Liver (tissue), 9 donors: ENCODE measurements around the gene PSME3IP1. TPM values are rescaled to one million over a fixed set of nuclear protein-coding genes. Genes with fewer than 3 reads are reported as not detected.

Source experiments
- DNase-seq: peaks from one replicate; pipeline ENCODE4 v3.0.0-alpha.2; 2017; ENCODE audit warnings: low spot score
- H3K27ac ChIP-seq, 2 donors: one replicate each; pipeline ENCODE4 v1.7.0; 2013; ENCODE audit warnings: inconsistent platforms in 2 of 2, low read length in 2 of 2, control low read depth in 1 of 2, low read depth in 1 of 2, mild to moderate bottlenecking in 1 of 2
- H3K27me3 ChIP-seq, 4 donors: one replicate each; pipeline versions ENCODE4 v1.6.1 to v1.7.0; 2013; ENCODE audit warnings: low read length in 3 of 4, inconsistent platforms in 1 of 4, mild to moderate bottlenecking in 1 of 4, moderate library complexity in 1 of 4; ENCODE audit not compliant: control insufficient read depth in 4 of 4, insufficient read depth in 4 of 4
- H3K36me3 ChIP-seq, 4 donors: one replicate each; pipeline versions ENCODE4 v1.6.1 to v1.7.0; 2013; ENCODE audit warnings: low read length in 3 of 4, mild to moderate bottlenecking in 3 of 4, low read depth in 1 of 4, moderate library complexity in 1 of 4; ENCODE audit not compliant: control insufficient read depth in 4 of 4, insufficient read depth in 3 of 4
- H3K4me1 ChIP-seq, 4 donors: one replicate each; pipeline versions ENCODE4 v1.6.1 to v1.7.0; 2013; ENCODE audit warnings: low read length in 3 of 4, mild to moderate bottlenecking in 3 of 4, moderate library complexity in 1 of 4; ENCODE audit not compliant: control insufficient read depth in 4 of 4, insufficient read depth in 4 of 4
- H3K4me3 ChIP-seq, 3 donors: one replicate each; pipeline versions ENCODE4 v1.6.1 to v1.7.0; 2013; ENCODE audit warnings: low read length in 3 of 3, control low read depth in 1 of 3, low read depth in 1 of 3, mild to moderate bottlenecking in 1 of 3
- H3K9ac ChIP-seq, 2 donors: one replicate each; pipeline ENCODE4 v1.7.0; 2013; ENCODE audit warnings: low read length in 2 of 2, mild to moderate bottlenecking in 2 of 2, moderate library complexity in 2 of 2, control low read depth in 1 of 2, low read depth in 1 of 2
- H3K9me3 ChIP-seq, 4 donors: one replicate each; pipeline versions ENCODE4 v1.6.1 to v1.7.0; 2013; ENCODE audit warnings: low read length in 3 of 4; ENCODE audit not compliant: control insufficient read depth in 4 of 4
- EGR1 ChIP-seq, 2 donors: IDR thresholded peaks; 2 replicates each; pipeline ENCODE4 v1.6.1; 2016 to 2018; ENCODE audit warnings: antibody characterized with exemption in 2 of 2, low read depth in 2 of 2
- FOXA1 ChIP-seq: IDR thresholded peaks from 2 replicates; pipeline ENCODE4 v1.6.1; 2016; ENCODE audit warnings: antibody characterized with exemption
- FOXA2 ChIP-seq: IDR thresholded peaks from 2 replicates; pipeline ENCODE4 v1.6.1; 2016; ENCODE audit warnings: antibody characterized with exemption
- GABPA ChIP-seq, 2 donors: IDR thresholded peaks in 1 of 2; conservative IDR thresholded peaks in 1 of 2; 2 replicates each; pipeline ENCODE4 v1.6.1; 2016; ENCODE audit warnings: antibody characterized with exemption in 2 of 2, mild to moderate bottlenecking in 1 of 2, moderate library complexity in 1 of 2
- HNF4A ChIP-seq, 2 donors: conservative IDR thresholded peaks; 2 replicates each; pipeline ENCODE4 v1.6.1; 2016; ENCODE audit warnings: antibody characterized with exemption in 2 of 2, mild to moderate bottlenecking in 2 of 2
- HNF4G ChIP-seq: IDR thresholded peaks from 2 replicates; pipeline ENCODE4 v1.6.1; 2016; ENCODE audit warnings: antibody characterized with exemption
- JUND ChIP-seq, 2 donors: IDR thresholded peaks; 2 replicates each; pipeline ENCODE4 v1.6.1; 2016; ENCODE audit warnings: antibody characterized with exemption in 2 of 2
- NR2F2 ChIP-seq: IDR thresholded peaks from 2 replicates; pipeline ENCODE4 v1.6.1; 2016; ENCODE audit warnings: antibody characterized with exemption
- RAD21 ChIP-seq, 2 donors: IDR thresholded peaks; 2 replicates each; pipeline ENCODE4 v1.6.1; 2016; ENCODE audit warnings: antibody characterized with exemption in 2 of 2, mild to moderate bottlenecking in 2 of 2
- RXRA ChIP-seq, 2 donors: IDR thresholded peaks; 2 replicates each; pipeline ENCODE4 v1.6.1; 2017 to 2018; ENCODE audit warnings: antibody characterized with exemption in 2 of 2, mild to moderate bottlenecking in 1 of 2
- SP1 ChIP-seq: IDR thresholded peaks from 2 replicates; pipeline ENCODE4 v1.6.1; 2018; ENCODE audit warnings: antibody characterized with exemption, mild to moderate bottlenecking
- TAF1 ChIP-seq: conservative IDR thresholded peaks from 2 replicates; pipeline ENCODE4 v1.6.1; 2016; ENCODE audit warnings: antibody characterized with exemption, mild to moderate bottlenecking
- YY1 ChIP-seq: IDR thresholded peaks from 2 replicates; pipeline ENCODE4 v1.6.1; 2016; ENCODE audit warnings: antibody characterized with exemption, mild to moderate bottlenecking
- WGBS: extraction: QIAGEN DNeasy Blood & Tissue Kit; methylation state at CpG from one replicate; pipeline ENCODE4 v1.1.7; 2013; 5-methylcytosine and 5-hydroxymethylcytosine counted together
- polyA plus RNA-seq, 2 donors: library from polyadenylated mRNA; stranded (reverse) in 1 of 2; unstranded in 1 of 2; fragments of 200-250 nt in 1 of 2; fragments of >200 nt in 1 of 2; fragmentation: Nextera tagmentation in 1 of 2; extraction: Ambion mirVana in 1 of 2; gene quantifications; one replicate each; pipeline versions ENCODE4 v1.2.1 to v1.2.3, GENCODE V29; 2013 to 2015
- total RNA-seq, 2 donors: library from RNA; depleted of rRNA; stranded (reverse); fragments of >200 nt; gene quantifications; one replicate each; pipeline ENCODE4 v1.2.3, GENCODE V29; 2014
- TF ChIP-seq, protein P1 (sequence below): IDR thresholded peaks from 2 replicates; pipeline ENCODE4 v1.6.1; 2016; ENCODE audit warnings: antibody characterized with exemption
- TF ChIP-seq, protein P2 (sequence below): IDR thresholded peaks from 2 replicates; pipeline ENCODE4 v1.6.1; 2016; ENCODE audit warnings: antibody characterized with exemption
- TF ChIP-seq, protein P3 (sequence below): fragments of 150-350 bp; IDR thresholded peaks from 2 replicates; pipeline ENCODE4 v1.5.1; 2017; ENCODE audit warnings: improper control_type of control experiment, low read depth, low read length; ENCODE audit not compliant: missing input control
- TF ChIP-seq, protein P4 (sequence below): IDR thresholded peaks from 2 replicates; pipeline ENCODE4 v1.6.1; 2016; ENCODE audit warnings: antibody characterized with exemption, mild to moderate bottlenecking
- donor health status: healthy.
- donor health status: healthy.
- donor health status: healthy.
- donor health status: healthy.
- donor health status: healthy.

PSME3IP1 gene
- total and polyA plus RNA-seq, 4 donors, result 25.0 to 34.7 (median 25.8) TPM

DNA sequence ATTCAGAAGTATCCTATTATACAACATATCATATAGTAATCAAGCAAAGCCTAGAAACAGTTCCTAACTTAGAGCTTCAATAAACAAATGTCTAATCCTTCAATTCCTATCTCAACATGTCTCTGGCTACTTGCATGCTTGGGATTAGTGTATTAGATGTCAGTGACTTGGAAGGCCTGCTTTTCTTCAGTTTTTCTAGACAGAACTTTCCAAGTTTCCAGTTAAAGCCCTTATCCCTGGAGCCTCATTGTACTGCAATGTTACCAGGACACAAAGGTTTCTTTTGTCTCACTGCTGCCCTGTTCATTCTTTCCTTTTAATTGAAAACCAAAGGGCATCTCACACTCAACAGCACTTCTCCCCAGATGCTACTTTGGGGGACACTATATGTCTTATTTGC, 16.5 kb downstream of the PSME3IP1 start (continued):
- TF ChIP-seq, protein P1, sequence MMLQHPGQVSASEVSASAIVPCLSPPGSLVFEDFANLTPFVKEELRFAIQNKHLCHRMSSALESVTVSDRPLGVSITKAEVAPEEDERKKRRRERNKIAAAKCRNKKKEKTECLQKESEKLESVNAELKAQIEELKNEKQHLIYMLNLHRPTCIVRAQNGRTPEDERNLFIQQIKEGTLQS, result no peak
- TF ChIP-seq YY1, result no peak
- TF ChIP-seq EGR1 (IDR thresholded peaks at IDR 0.05; ENCODE audit: low read depth in 2 of 2), result no peak
- no peak for TF ChIP-seq HNF4A (conservative IDR thresholded peaks at IDR 0.05)
- TF ChIP-seq RXRA (IDR thresholded peaks at IDR 0.05), result no peak
- no peak for TF ChIP-seq FOXA2
- no peak for TF ChIP-seq RAD21 (IDR thresholded peaks at IDR 0.05)
- no peak for TF ChIP-seq HNF4G
- TF ChIP-seq FOXA1, result no peak
- TF ChIP-seq, protein P2, sequence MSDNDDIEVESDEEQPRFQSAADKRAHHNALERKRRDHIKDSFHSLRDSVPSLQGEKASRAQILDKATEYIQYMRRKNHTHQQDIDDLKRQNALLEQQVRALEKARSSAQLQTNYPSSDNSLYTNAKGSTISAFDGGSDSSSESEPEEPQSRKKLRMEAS, result no peak
- no peak for TF ChIP-seq NR2F2

DNA sequence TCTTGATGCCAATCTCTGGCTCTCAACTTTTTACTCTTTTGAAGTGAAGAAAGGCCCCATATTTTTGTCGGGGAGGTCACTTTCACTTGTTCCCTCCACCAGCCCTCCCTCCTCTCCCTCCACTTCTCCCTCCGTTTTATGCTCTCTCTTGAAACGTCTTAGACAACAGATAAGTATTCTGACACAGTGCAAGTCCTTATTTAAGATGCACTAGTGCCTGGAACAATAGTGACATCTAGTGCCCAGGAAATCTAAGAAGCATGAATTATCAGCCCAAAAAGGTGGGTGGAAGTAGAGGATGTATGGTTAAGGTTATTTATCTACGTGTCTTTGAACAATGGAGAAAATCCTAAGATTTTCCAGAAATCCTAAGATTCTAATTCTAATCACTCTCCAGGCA, 17.9 kb downstream of the PSME3IP1 start:
- DNase-seq, result no peak
- Histone ChIP-seq H3K27me3 (no peaks in the 10 kb centered on the region), H3K27ac (no peak overlapping the region), H3K9ac (no peak overlapping the region), H3K4me3 (no peak overlapping the region), H3K9me3 (no peaks in the 10 kb centered on the region), H3K36me3 (peaks cover 2 to 45% (median 33%) of the 10 kb centered on the region in 4 donors), H3K4me1 (peaks cover 4 to 18% (median 11%) of the 10 kb centered on the region in 4 donors)
- WGBS, result 54% methylated on average over 4 of the region's 4 CpGs
- TF ChIP-seq, protein P3, sequence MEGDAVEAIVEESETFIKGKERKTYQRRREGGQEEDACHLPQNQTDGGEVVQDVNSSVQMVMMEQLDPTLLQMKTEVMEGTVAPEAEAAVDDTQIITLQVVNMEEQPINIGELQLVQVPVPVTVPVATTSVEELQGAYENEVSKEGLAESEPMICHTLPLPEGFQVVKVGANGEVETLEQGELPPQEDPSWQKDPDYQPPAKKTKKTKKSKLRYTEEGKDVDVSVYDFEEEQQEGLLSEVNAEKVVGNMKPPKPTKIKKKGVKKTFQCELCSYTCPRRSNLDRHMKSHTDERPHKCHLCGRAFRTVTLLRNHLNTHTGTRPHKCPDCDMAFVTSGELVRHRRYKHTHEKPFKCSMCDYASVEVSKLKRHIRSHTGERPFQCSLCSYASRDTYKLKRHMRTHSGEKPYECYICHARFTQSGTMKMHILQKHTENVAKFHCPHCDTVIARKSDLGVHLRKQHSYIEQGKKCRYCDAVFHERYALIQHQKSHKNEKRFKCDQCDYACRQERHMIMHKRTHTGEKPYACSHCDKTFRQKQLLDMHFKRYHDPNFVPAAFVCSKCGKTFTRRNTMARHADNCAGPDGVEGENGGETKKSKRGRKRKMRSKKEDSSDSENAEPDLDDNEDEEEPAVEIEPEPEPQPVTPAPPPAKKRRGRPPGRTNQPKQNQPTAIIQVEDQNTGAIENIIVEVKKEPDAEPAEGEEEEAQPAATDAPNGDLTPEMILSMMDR, result peak; percentile 50
- TF ChIP-seq RAD21 (IDR thresholded peaks at IDR 0.05) (peak; percentile 88 to 90), JUND (IDR thresholded peaks at IDR 0.05) (no peak), FOXA2 (no peak), YY1 (no peak), SP1 (no peak), RXRA (IDR thresholded peaks at IDR 0.05) (no peak), HNF4A (conservative IDR thresholded peaks at IDR 0.05) (no peak), GABPA (IDR thresholded peaks at IDR 0.05 in 1 of 2, conservative IDR thresholded peaks at IDR 0.05 in 1 of 2) (no peak), TAF1 (no peak)
- TF ChIP-seq, protein P4, sequence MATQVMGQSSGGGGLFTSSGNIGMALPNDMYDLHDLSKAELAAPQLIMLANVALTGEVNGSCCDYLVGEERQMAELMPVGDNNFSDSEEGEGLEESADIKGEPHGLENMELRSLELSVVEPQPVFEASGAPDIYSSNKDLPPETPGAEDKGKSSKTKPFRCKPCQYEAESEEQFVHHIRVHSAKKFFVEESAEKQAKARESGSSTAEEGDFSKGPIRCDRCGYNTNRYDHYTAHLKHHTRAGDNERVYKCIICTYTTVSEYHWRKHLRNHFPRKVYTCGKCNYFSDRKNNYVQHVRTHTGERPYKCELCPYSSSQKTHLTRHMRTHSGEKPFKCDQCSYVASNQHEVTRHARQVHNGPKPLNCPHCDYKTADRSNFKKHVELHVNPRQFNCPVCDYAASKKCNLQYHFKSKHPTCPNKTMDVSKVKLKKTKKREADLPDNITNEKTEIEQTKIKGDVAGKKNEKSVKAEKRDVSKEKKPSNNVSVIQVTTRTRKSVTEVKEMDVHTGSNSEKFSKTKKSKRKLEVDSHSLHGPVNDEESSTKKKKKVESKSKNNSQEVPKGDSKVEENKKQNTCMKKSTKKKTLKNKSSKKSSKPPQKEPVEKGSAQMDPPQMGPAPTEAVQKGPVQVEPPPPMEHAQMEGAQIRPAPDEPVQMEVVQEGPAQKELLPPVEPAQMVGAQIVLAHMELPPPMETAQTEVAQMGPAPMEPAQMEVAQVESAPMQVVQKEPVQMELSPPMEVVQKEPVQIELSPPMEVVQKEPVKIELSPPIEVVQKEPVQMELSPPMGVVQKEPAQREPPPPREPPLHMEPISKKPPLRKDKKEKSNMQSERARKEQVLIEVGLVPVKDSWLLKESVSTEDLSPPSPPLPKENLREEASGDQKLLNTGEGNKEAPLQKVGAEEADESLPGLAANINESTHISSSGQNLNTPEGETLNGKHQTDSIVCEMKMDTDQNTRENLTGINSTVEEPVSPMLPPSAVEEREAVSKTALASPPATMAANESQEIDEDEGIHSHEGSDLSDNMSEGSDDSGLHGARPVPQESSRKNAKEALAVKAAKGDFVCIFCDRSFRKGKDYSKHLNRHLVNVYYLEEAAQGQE, result no peak

DNA sequence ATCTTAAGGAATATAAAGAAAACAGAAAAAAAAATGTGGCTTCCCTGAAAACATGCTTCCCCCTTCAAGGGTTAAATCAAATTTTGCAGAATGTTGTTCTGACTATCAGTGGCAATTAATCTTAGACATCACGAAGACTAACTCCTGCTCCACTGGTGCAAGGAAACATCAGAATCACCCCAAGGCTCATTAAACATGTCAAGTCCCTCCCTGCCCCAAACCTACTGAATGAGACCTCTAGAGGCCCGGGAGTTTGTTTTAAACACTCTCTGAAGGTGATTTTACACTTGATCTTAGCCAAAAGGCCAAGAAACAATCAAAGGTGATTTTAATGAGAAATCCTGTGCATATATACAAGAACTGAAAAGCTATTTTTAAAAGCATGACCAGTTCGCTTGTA, 18.3 kb downstream of the PSME3IP1 start:
- Histone ChIP-seq H3K4me1 (peaks cover 4 to 18% (median 11%) of the 10 kb centered on the region in 4 donors), H3K27ac (no peak overlapping the region), H3K36me3 (peaks cover 2 to 41% (median 29%) of the 10 kb centered on the region in 4 donors), H3K4me3 (no peak overlapping the region), H3K9ac (no peak overlapping the region), H3K9me3 (no peaks in the 10 kb centered on the region), H3K27me3 (no peaks in the 10 kb centered on the region)
- no peak for DNase-seq
- TF ChIP-seq FOXA1 (no peak), GABPA (IDR thresholded peaks at IDR 0.05 in 1 of 2, conservative IDR thresholded peaks at IDR 0.05 in 1 of 2) (no peak), SP1 (no peak), HNF4A (conservative IDR thresholded peaks at IDR 0.05) (no peak), TAF1 (no peak), FOXA2 (no peak)
- TF ChIP-seq, protein P4, result no peak
- 75% methylated on average over 3 of the region's 3 CpGs for WGBS
